Neuronal stem cell (in vitro differentiated cells): Measurements from ENCODE around the gene IFIT5. TPM values are rescaled to one million over a fixed set of nuclear protein-coding genes. Genes with fewer than 3 reads are reported as not detected.

Experiments used
- DNase-seq: peaks from one replicate; pipeline ENCODE4 v3.0.0-alpha.2; 2013; ENCODE audit warnings: low spot score
- H2AFZ ChIP-seq: one replicate; pipeline ENCODE4 v1.6.1; 2013; ENCODE audit warnings: mild to moderate bottlenecking, low read length, inconsistent platforms
- H2AK5ac ChIP-seq: 2 replicates; pipeline ENCODE4 v1.6.1; 2013; ENCODE audit warnings: low read depth, mild to moderate bottlenecking, inconsistent platforms, low read length, moderate library complexity, mixed read lengths
- H2BK120ac ChIP-seq: 2 replicates; pipeline ENCODE4 v1.6.1; 2013; ENCODE audit warnings: low read depth, mild to moderate bottlenecking, inconsistent platforms, low read length, moderate library complexity, mixed read lengths
- H2BK12ac ChIP-seq: one replicate; pipeline ENCODE4 v1.6.1; 2013; ENCODE audit warnings: low read length, inconsistent platforms
- H2BK15ac ChIP-seq: 2 replicates; pipeline ENCODE4 v1.6.1; 2013; ENCODE audit warnings: mild to moderate bottlenecking, low read length, inconsistent platforms, mixed read lengths
- H2BK5ac ChIP-seq: one replicate; pipeline ENCODE4 v1.6.1; 2013; ENCODE audit warnings: inconsistent platforms, mild to moderate bottlenecking, low read length, moderate library complexity
- H3K14ac ChIP-seq: one replicate; pipeline ENCODE4 v1.6.1; 2013; ENCODE audit warnings: low read length, inconsistent platforms
- H3K18ac ChIP-seq: 2 replicates; pipeline ENCODE4 v1.6.1; 2013; ENCODE audit warnings: low read length, inconsistent platforms
- H3K23ac ChIP-seq: 2 replicates; pipeline ENCODE4 v1.6.1; 2013; ENCODE audit warnings: low read depth, mild to moderate bottlenecking, mixed read lengths, low read length, inconsistent platforms; ENCODE audit not compliant: poor library complexity
- H3K27ac ChIP-seq: replicated peaks from 3 replicates; pipeline ENCODE4 v1.5.1; 2013; ENCODE audit warnings: low read length, inconsistent platforms
- H3K27me3 ChIP-seq, 3 experiments: 2 replicates each; pipeline ENCODE4 v1.6.1; 2013; ENCODE audit warnings: low read length in 3 of 3, mild to moderate bottlenecking in 2 of 3, inconsistent platforms in 1 of 3, low read depth in 1 of 3, mixed read lengths in 1 of 3, moderate library complexity in 1 of 3; ENCODE audit not compliant: control insufficient read depth in 3 of 3, insufficient read depth in 3 of 3
- H3K36me3 ChIP-seq, 2 donors: replicated peaks in 1 of 2; 2 replicates each; pipeline ENCODE4 v1.6.1; 2013; ENCODE audit warnings: low read length in 2 of 2; ENCODE audit not compliant: control insufficient read depth in 2 of 2, insufficient read depth in 2 of 2
- H3K4ac ChIP-seq: 2 replicates; pipeline ENCODE4 v1.6.1; 2013; ENCODE audit warnings: inconsistent platforms, mild to moderate bottlenecking, low read length, moderate library complexity
- H3K4me1 ChIP-seq, 2 donors: 1 replicate in 1 of 2; 2 replicates in 1 of 2; pipeline ENCODE4 v1.6.1; 2013; ENCODE audit warnings: low read length in 2 of 2, low read depth in 1 of 2; ENCODE audit not compliant: control insufficient read depth in 2 of 2, insufficient read depth in 1 of 2
- H3K4me2 ChIP-seq: one replicate; pipeline ENCODE4 v1.6.1; 2013; ENCODE audit warnings: mild to moderate bottlenecking, low read length, inconsistent platforms; ENCODE audit not compliant: insufficient read depth, poor library complexity, severe bottlenecking
- H3K4me3 ChIP-seq, 2 donors: 2 replicates each; pipeline ENCODE4 v1.5.1; 2013; ENCODE audit warnings: low read length in 2 of 2, mild to moderate bottlenecking in 2 of 2, inconsistent platforms in 1 of 2, moderate library complexity in 1 of 2
- H3K79me1 ChIP-seq: one replicate; pipeline ENCODE4 v1.6.1; 2013; ENCODE audit warnings: low read depth, mild to moderate bottlenecking, inconsistent platforms, low read length, moderate library complexity
- H3K9ac ChIP-seq: one replicate; pipeline ENCODE4 v1.6.1; 2013; ENCODE audit warnings: mild to moderate bottlenecking, low read depth, low read length, inconsistent platforms; ENCODE audit not compliant: poor library complexity
- H3K9me3 ChIP-seq, 2 donors: replicated peaks in 1 of 2; 2 replicates each; pipeline versions ENCODE3 to v1.6.1; 2013; ENCODE audit warnings: low read length in 2 of 2, mild to moderate bottlenecking in 2 of 2, inconsistent platforms in 1 of 2, low read depth in 1 of 2, mixed read lengths in 1 of 2, moderate library complexity in 1 of 2; ENCODE audit not compliant: control insufficient read depth in 2 of 2, insufficient read depth in 1 of 2
- H4K8ac ChIP-seq: one replicate; pipeline ENCODE4 v1.6.1; 2013; ENCODE audit warnings: low read depth, mild to moderate bottlenecking, inconsistent platforms, low read length, moderate library complexity
- H4K91ac ChIP-seq: one replicate; pipeline ENCODE4 v1.6.1; 2013; ENCODE audit warnings: low read length, low read depth, mild to moderate bottlenecking, inconsistent platforms; ENCODE audit not compliant: poor library complexity
- WGBS, 2 donors: extraction: QIAGEN DNeasy Blood & Tissue Kit; methylation state at CpG; one replicate each; pipeline ENCODE4 v1.1.7; 2013; ENCODE audit warnings: missing lambda C conversion rate in 2 of 2, mixed read lengths in 1 of 2; ENCODE audit not compliant: insufficient read length in 2 of 2, insufficient replicate concordance in 1 of 2; ENCODE audit errors: extremely low coverage in 2 of 2; 5-methylcytosine and 5-hydroxymethylcytosine counted together
- polyA plus RNA-seq, 2 experiments: library from polyadenylated mRNA; stranded (reverse); fragments of 200-250 nt; gene quantifications; one replicate each; pipeline ENCODE4 v1.2.3, GENCODE V29; 2013

IFIT5 gene
- 7.7 TPM for polyA plus RNA-seq (2013, experiment 1 of 2)
- 8.4 TPM for polyA plus RNA-seq (2013, experiment 2 of 2)

GRCh38 chr10:89414146-89414878 is at the start of gene IFIT5:
TSS of gene IFIT5 (plus strand) at chr10:89414568. CDS start at chr10:89414799, 231 bp downstream.
- Histone ChIP-seq H3K4me2 (peak within 1 kb of the TSS; percentile 68), H2AFZ (peak within 1 kb of the TSS; percentile 99), H3K9me3 (peaks cover 0 to 9% of the 10 kb centered on the region in 2 donors), H2BK120ac (peak within 1 kb of the TSS; percentile 53), H3K14ac (peak within 1 kb of the TSS; percentile 47), H3K4me3 (peak within 1 kb of the TSS; percentile 84 to 87), H3K27ac (peak within 1 kb of the TSS; percentile 54), H2BK5ac (no peak within 1 kb of the TSS), H4K91ac (no peak within 1 kb of the TSS), H3K4me1 (peaks cover 0 to 4% of the 10 kb centered on the region in 2 donors), H3K4ac (no peak within 1 kb of the TSS), H2BK15ac (no peak within 1 kb of the TSS), H2AK5ac (no peak within 1 kb of the TSS), H3K23ac (peak within 1 kb of the TSS; percentile 69), H4K8ac (no peak within 1 kb of the TSS), H2BK12ac (no peak within 1 kb of the TSS), H3K79me1 (no peaks in the 10 kb centered on the region), H3K18ac (peak within 1 kb of the TSS; percentile 94), H3K36me3 (peaks cover 5 to 19% of the 10 kb centered on the region in 2 donors), H3K27me3 (no peaks in the 10 kb centered on the region), H3K9ac (peak within 1 kb of the TSS; percentile 76)
- WGBS, 2 donors = no CpG with 5 or more reads among the region's 48 CpGs
- DNase-seq = peak; percentile 70

- no peak overlapping the region for H2BK120ac ChIP-seq
- H4K8ac ChIP-seq = no peak overlapping the region
- no peak overlapping the region for H3K23ac ChIP-seq
- H3K36me3 ChIP-seq = no peaks in the 10 kb centered on the region
- no peak overlapping the region for H3K4me2 ChIP-seq
- H3K4me3 ChIP-seq = no peak overlapping the region
- H3K4ac ChIP-seq = no peak overlapping the region
- peaks cover 13% of the 10 kb centered on the region in 2 donors for H3K4me1 ChIP-seq
- no peaks in the 10 kb centered on the region for H3K27me3 ChIP-seq
- no peak overlapping the region for H2AK5ac ChIP-seq
- no CpG with 5 or more reads among the region's 4 CpGs for WGBS, 2 donors
- no peaks in the 10 kb centered on the region for H3K9me3 ChIP-seq
- no peak overlapping the region for H3K18ac ChIP-seq
- H2BK15ac ChIP-seq = no peak overlapping the region
- no peak overlapping the region for H4K91ac ChIP-seq
- no peak overlapping the region for H2BK12ac ChIP-seq
- no peak overlapping the region for H3K9ac ChIP-seq
- peak overlapping the region; percentile 5 for H3K27ac ChIP-seq
- H2BK5ac ChIP-seq = no peak overlapping the region
- H2AFZ ChIP-seq = no peak overlapping the region
- H3K79me1 ChIP-seq = no peaks in the 10 kb centered on the region
- no peak overlapping the region for H3K14ac ChIP-seq
- DNase-seq = no peak
These were observed 46.8 kb upstream of the IFIT5 start for GRCh38 chr10:89367529-89367928.

GRCh38 chr10:89368129-89368528 is 46.2 kb upstream of the IFIT5 start:
- no CpG with 5 or more reads among the region's 1 CpG for WGBS, 2 donors

GRCh38 chr10:89369156-89370105 is 44.9 kb upstream of the IFIT5 start:
- no peak for DNase-seq
- H3K36me3 ChIP-seq = no peaks in the 10 kb centered on the region
- no peaks in the 10 kb centered on the region for H3K27me3 ChIP-seq
- peaks cover 15 to 21% of the 10 kb centered on the region in 2 donors for H3K4me1 ChIP-seq
- no peak overlapping the region for H3K18ac ChIP-seq
- no peak overlapping the region for H2BK120ac ChIP-seq
- H2BK15ac ChIP-seq = no peak overlapping the region
- H3K14ac ChIP-seq = no peak overlapping the region
- H2AFZ ChIP-seq = no peak overlapping the region
- H3K4me2 ChIP-seq = no peak overlapping the region
- peak overlapping the region; percentile 3 for H3K27ac ChIP-seq
- no peak overlapping the region for H4K91ac ChIP-seq
- H3K4ac ChIP-seq = no peak overlapping the region
- no peak overlapping the region for H3K9ac ChIP-seq
- H3K4me3 ChIP-seq = no peak overlapping the region
- no peak overlapping the region for H2BK5ac ChIP-seq
- no peak overlapping the region for H4K8ac ChIP-seq
- H3K23ac ChIP-seq = no peak overlapping the region
- H3K9me3 ChIP-seq = no peaks in the 10 kb centered on the region
- H3K79me1 ChIP-seq = no peaks in the 10 kb centered on the region
- no CpG with 5 or more reads among the region's 5 CpGs for WGBS, 2 donors
- H2AK5ac ChIP-seq = no peak overlapping the region
- no peak overlapping the region for H2BK12ac ChIP-seq

More at GRCh38 chr10:89368129-89368528, 46.2 kb upstream of the IFIT5 start:
- DNase-seq = no peak
- H3K36me3 ChIP-seq = no peaks in the 10 kb centered on the region
- H3K18ac ChIP-seq = no peak overlapping the region
- no peak overlapping the region for H2AK5ac ChIP-seq
- H3K9ac ChIP-seq = no peak overlapping the region
- H3K4me2 ChIP-seq = no peak overlapping the region
- no peak overlapping the region for H3K23ac ChIP-seq
- H2AFZ ChIP-seq = no peak overlapping the region
- no peak overlapping the region for H2BK120ac ChIP-seq
- no peaks in the 10 kb centered on the region for H3K79me1 ChIP-seq
- peaks cover 13% of the 10 kb centered on the region in 2 donors for H3K4me1 ChIP-seq
- no peak overlapping the region for H2BK12ac ChIP-seq
- no peak overlapping the region for H3K4ac ChIP-seq
- no peak overlapping the region for H3K4me3 ChIP-seq
- no peaks in the 10 kb centered on the region for H3K27me3 ChIP-seq
- no peak overlapping the region for H4K91ac ChIP-seq
- H4K8ac ChIP-seq = no peak overlapping the region
- no peak overlapping the region for H3K14ac ChIP-seq
- no peak overlapping the region for H2BK5ac ChIP-seq
- H3K27ac ChIP-seq = no peak overlapping the region
- H2BK15ac ChIP-seq = no peak overlapping the region
- no peaks in the 10 kb centered on the region for H3K9me3 ChIP-seq
